GM12892 (cell line): ENCODE results near the gene TMEM255B. TPM values are rescaled to one million over a fixed set of nuclear protein-coding genes. Genes with fewer than 3 reads are reported as not detected.
"Not testable (repeated sequence)": the region's sequence is repeated elsewhere in the genome, so short reads cannot be mapped to it uniquely, and the experiment has no call there.

Source experiments
- DNase-seq: peaks from one replicate; pipeline ENCODE4 v3.0.0; 2011; ENCODE audit not compliant: insufficient read length
- FAIRE-seq: peaks from 2 replicates; lab custom pipeline; 2011; peaks lifted over from hg19 to GRCh38; lab: Jason Lieb, UNC
- POLR2A ChIP-seq: IDR thresholded peaks from 2 replicates; pipeline ENCODE4 v1.6.1; 2011; ENCODE audit warnings: low read depth, low read length, control low read depth
- POLR2AphosphoS5 ChIP-seq: IDR thresholded peaks from 2 replicates; pipeline ENCODE4 v1.6.1; 2011; ENCODE audit warnings: low read depth, low read length, control low read depth
- TAF1 ChIP-seq: IDR thresholded peaks from 2 replicates; pipeline ENCODE4 v1.6.1; 2011; ENCODE audit warnings: low read depth, mild to moderate bottlenecking, control low read depth, low read length, borderline replicate concordance
- polyA plus RNA-seq: library from polyadenylated mRNA; unstranded; fragments of >200 nt; gene quantifications from one replicate; pipeline ENCODE4 v1.2.1, GENCODE V29; 2012; ENCODE audit warnings: missing spikeins, inconsistent platforms; ENCODE audit not compliant: missing spikeins

TMEM255B gene
- polyA plus RNA-seq: 0.45 TPM

DNA sequence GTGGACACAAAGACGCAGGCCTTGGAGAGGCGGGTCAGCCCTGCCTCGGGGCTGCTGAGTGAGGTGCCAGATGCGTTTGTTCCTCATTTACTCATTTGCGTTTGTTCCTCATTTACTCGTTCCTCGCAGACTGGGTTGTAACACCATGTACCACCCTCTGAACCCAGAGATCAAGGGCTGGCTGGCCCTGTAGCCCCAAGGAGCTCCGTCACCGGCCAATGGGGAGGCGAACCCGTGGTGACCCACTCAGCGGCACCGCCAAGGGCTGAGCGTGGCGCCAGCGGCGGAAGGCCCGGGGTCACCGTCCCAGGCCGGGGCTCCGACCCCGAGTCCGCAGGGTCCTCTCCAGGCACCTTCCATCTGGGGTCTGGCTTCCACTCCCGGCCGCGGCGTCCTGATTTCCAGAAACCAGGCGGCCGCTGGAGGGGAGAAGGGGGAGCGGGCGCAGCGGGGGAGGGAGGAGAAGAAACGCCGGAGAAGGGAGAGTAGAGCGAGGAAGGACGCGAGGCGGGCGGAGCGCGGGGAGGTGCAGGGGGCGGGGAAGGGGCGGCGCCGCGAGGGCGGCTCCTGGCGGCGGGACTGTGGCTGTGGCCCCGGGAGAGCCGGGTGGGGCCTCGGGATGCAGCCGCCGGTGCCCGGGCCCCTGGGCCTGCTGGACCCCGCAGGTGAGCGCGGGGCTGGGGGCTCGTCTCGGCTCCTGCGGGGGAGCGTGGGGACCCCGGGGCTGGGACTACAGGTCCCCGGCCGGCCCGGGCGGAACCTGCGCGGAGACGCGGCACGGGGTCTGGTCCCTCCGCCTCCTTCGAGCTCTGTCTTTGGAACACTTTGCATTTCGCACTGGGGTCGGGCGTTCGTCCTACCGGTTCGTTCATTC is at the start of gene TMEM255B:
TMEM255B (plus strand) TSS at position 576 of the 874 bp plus-strand sequence; CDS start at position 620, 44 bp downstream.
- no peak for TF ChIP-seq POLR2A
- TF ChIP-seq POLR2AphosphoS5: no peak
- no peak for TF ChIP-seq TAF1
- FAIRE-seq (no peak), DNase-seq (peak; percentile 87)

DNA sequence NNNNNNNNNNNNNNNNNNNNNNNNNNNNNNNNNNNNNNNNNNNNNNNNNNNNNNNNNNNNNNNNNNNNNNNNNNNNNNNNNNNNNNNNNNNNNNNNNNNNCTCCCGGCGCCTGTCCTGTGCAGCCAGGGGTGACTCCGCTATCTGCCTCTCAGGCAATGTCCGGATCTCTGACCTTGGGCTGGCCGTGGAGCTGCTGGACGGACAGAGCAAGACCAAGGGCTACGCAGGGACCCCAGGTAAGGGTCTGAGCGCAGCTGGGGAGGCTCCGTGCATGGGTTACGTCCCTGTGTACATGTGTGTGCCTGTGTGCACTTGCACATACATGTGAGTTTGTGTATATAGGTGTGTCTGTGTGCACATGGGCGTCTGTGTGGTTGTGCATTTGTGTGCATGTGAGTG is 36.1 kb upstream of the TMEM255B start:
- DNase-seq (no peak), FAIRE-seq (no peak)
- TF ChIP-seq POLR2A: no peak
- no peak for TF ChIP-seq TAF1
- TF ChIP-seq POLR2AphosphoS5: no peak

DNA sequence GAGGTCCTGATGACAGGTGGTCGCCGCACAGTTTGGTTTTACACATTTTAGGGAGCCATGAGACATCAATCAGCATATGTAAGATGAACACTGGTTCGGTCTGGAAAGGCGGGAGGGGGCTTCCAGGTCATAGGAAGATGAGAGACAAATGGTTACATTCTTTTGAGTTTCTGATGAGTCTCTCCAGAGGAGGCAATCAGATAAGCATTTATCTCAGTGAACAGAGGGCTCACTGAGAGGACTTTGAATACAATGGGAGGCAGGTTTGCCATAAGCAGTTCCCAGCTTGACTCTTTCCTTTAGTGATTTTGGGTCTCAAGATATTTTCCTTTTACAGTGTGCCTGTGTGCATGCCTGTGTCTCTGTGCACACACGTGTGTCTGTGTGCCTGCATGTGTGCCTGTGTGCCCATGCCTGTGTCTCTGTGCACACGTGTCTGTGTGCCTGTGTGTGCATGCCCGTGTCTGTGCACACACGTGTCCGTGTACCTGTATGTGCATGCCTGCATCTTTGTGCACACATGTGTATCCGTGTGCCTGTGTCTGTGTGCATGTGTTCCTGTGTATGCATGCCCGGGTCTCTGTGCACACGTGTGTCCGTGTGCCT is 35.5 kb upstream of the TMEM255B start:
- TF ChIP-seq POLR2A (no peak), TAF1 (no peak), POLR2AphosphoS5 (no peak)
- no peak for DNase-seq
- no peak for FAIRE-seq

DNA sequence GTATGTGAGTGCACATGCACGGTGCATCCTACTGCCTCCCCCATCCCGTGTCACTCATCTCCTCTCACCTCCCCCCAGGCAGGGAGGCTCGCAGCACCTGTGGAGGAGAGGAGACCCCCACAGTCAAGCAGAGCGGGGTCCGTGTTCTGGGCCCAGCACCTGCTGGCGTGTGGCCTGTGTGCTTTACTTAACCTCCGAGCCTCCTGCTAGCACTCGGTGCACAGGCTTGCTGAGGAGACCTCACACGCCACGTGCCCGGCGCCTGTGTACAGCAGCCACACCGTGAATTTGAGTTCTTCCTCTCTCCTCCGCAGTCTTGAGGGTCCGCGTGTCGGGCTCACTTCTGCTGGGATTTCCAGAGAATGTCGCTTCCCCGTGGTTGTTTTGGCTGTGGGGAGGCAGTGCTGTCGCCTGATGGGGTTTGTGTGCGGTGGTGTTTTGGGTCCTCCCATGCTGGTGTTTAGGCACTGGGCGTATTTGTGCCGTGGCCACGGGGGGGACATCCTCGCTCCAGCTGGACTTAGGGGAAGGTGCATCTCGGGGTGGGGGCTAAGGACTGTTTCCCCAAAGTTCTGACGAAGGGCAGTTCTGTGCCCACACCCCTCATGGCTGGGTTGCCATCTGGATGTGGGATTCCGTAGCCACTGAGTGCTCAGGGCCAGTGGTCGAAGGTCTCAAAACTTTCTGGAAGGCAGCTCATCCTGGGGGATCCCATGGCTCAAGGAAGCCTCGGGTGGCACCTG is 34.8 kb upstream of the TMEM255B start:
- TF ChIP-seq TAF1 (no peak), POLR2AphosphoS5 (no peak), POLR2A (no peak)
- DNase-seq (no peak), FAIRE-seq (no peak)

DNA sequence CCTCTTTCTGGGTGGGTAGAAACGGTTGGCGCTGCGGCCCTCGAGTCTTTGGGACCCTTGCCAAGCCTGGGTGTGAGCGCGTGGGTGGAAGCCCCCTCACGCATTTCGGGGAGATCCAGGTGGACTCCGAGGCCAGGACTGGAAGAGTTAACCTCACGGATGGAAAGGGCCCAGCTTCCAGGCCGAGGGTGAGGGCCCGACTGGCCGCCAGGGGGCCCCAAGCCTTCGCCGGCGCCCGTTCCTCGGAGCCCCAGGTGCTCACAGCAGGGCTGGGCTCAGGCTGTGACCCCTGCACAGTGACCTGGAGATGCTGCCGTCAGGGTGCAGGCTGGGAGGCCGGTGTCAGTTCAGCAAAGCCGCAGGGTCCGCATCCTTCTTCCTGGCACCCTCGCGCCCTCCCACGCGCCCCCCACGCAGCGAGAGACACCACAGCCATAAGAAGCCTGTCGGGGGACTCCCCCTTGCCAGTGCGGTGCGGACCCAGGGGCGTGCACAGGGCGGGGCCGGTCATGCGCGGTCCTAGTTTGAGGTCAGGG is 34.2 kb upstream of the TMEM255B start:
- no peak for FAIRE-seq
- TF ChIP-seq POLR2A (no peak), TAF1 (no peak), POLR2AphosphoS5 (no peak)
- peak; percentile 65 for DNase-seq

DNA sequence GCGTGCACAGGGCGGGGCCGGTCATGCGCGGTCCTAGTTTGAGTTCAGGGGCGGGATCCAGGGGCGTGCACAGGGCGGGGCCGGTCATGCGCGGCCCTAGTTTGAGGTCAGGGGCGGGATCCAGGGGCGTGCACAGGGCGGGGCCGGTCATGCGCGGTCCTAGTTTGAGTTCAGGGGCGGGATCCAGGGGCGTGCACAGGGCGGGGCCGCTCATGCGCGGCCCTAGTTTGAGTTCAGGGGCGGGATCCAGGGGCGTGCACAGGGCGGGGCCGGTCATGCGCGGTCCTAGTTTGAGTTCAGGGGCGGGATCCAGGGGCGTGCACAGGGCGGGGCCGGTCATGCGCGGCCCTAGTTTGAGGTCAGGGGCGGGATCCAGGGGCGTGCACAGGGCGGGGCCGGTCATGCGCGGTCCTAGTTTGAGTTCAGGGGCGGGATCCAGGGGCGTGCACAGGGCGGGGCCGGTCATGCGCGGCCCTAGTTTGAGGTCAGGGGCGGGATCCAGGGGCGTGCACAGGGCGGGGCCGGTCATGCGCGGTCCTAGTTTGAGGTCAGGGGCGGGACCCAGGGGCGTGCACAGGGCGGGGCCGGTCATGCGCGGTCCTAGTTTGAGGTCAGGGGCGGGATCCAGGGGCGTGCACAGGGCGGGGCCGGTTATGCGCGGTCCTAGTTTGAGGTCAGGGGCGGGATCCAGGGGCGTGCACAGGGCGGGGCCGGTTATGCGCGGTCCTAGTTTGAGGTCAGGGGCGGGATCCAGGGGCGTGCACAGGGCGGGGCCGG is 33.5 kb upstream of the TMEM255B start:
- DNase-seq, FAIRE-seq: not testable (repeated sequence)

DNA sequence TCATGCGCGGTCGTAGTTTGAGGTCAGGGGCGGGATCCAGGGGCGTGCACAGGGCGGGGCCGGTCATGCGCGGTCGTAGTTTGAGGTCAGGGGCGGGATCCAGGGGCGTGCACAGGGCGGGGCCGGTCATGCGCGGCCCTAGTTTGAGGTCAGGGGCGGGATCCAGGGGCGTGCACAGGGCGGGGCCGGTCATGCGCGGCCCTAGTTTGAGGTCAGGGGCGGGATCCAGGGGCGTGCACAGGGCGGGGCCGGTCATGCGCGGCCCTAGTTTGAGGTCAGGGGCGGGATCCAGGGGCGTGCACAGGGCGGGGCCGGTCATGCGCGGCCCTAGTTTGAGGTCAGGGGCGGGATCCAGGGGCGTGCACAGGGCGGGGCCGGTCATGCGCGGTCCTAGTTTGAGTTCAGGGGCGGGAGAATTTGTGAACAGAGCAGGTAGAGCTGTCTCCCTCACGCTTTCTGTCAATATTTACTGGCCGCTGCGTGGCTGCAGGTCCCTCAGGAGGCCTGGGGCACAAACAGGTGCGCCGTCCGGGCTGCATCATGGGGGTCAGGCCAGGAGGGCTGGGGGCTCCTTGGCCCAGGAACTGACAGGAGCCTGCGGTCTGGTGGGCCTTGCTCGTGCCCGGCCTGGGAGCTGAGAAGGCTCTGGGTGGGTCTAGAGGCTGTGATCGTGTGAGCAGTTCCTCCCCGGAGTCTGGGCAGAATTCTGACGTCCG is 32.8 kb upstream of the TMEM255B start:
- not testable (repeated sequence) for DNase-seq

DNA sequence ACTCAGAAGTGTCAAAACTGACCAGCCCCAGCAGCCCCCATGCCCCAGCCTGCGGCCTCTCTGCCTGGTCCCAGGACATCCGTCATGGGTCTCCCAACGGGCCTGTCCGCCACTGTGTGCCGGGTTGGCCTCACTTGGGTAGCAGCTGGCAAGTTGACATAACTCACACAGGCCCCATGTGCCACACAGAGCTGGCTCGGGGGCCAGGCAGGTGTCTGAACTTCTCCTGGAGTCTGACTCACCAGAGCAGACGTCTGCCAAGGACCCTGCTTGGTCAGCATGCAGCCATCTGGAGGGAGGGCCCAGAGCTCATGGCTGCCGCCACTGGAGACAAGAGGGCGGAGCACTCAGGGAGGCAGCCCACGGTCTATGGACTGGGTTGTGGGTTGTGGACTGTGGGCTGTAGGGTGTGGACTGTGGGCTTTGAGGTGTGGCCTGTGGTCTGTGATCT is 32.0 kb upstream of the TMEM255B start:
- DNase-seq: no peak
- TF ChIP-seq TAF1: no peak
- TF ChIP-seq POLR2AphosphoS5: no peak
- TF ChIP-seq POLR2A: no peak
- FAIRE-seq: no peak

More for the DNA sequence above, 32.8 kb upstream of the TMEM255B start:
- not testable (repeated sequence) for FAIRE-seq

DNA sequence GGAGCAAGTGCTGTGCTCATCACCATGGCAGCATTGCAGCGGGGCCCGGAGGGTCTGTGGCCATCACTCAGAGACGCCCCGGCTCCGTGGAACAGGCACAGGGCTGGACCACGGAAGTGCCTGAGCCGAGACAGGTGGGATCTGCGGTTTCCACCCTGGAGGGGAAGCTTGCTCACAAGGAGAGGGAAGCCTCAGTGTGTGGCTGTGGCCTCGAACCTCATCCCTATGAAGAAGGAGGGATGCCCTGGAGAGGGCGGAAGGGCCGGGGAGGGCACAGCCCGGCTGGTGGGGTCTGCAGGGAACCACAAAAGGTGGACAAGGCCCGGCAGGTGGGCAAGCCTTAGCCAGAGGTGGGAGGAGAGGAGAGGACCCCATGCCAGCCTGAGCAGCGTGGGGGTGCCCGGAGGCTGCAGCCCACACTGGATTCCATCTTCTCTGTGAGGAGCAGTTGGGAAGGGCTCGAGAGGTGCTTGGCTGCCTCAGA is 30.4 kb upstream of the TMEM255B start:
- TF ChIP-seq POLR2A (no peak), POLR2AphosphoS5 (no peak), TAF1 (no peak)
- FAIRE-seq: no peak
- DNase-seq: no peak

DNA sequence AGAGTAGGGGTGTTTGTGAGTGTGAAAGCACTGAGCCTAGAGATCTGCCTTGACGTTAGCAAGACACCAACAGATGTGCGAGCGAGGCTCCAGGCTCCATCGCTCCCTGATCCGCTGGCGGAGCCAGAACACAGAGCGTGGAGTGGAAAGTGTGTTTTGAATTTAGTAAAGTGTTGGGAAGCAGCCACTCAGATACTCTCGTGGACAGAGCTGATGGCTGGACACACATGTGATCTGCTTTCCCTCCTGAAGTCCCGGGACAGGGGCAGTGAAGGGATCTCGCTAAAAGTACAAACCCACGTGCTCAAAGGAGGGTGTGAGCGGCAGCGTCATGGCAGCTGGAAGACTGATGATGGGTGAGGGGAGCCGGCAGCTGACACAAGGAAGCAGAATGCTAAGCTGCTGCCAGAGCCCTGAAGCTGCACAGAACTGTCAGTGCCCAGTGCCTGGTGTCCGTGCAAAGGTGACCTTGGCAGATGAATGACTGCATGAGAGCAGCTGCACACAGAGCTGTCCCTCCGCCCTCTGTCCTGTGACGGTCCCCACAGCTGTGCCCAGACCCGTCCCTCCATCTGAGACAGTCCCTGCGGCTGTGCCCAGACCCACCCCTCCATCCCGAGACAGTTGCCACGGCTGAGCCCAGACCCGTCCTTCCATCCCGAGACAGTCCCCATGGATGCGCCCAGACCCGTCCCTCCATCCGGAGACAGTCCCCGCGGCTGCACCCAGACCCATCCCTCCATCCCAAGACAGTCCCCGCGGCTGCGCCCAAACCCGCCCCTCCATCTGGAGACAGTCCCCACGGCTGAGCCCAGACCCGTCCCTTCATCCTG is 29.6 kb upstream of the TMEM255B start:
- DNase-seq (no peak), FAIRE-seq (no peak)
- no peak for TF ChIP-seq POLR2A
- no peak for TF ChIP-seq TAF1
- no peak for TF ChIP-seq POLR2AphosphoS5
